HepG2 (cell line): ENCODE data around the gene FAAP20. TPM values are rescaled to one million over a fixed set of nuclear protein-coding genes. Genes with fewer than 3 reads are reported as not detected.

Experiments
- GATAD2A ChIP-seq: IDR thresholded peaks from 2 replicates; pipeline ENCODE4 v1.6.1; 2016
- HDAC1 ChIP-seq: sonication (generic); formaldehyde crosslinking; IDR thresholded peaks from 2 replicates; pipeline ENCODE4 v1.5.1; 2020; ENCODE audit warnings: mild to moderate bottlenecking, missing genetic modification reagents
- HIC2 ChIP-seq: sonication (generic); formaldehyde crosslinking; IDR thresholded peaks from 2 replicates; pipeline ENCODE4 v1.9.0; 2022; ENCODE audit warnings: low read depth, missing genetic modification reagents
- HNF4A ChIP-seq: sonication (generic); formaldehyde crosslinking; IDR thresholded peaks from 2 replicates; pipeline ENCODE4 v1.4.0; 2020; ENCODE audit warnings: missing genetic modification reagents
- HNRNPK ChIP-seq: fragments of 200-400 bp; formaldehyde crosslinking; IDR thresholded peaks from 2 replicates; pipeline ENCODE4 v1.6.1; 2018; ENCODE audit warnings: low read length, low read depth, moderate library complexity, mild to moderate bottlenecking; ENCODE audit not compliant: poor library complexity, severe bottlenecking
- HNRNPL ChIP-seq: fragments of 200-400 bp; formaldehyde crosslinking; IDR thresholded peaks from 2 replicates; pipeline ENCODE4 v1.6.1; 2017; ENCODE audit warnings: mild to moderate bottlenecking, low read depth, low read length
- JUN ChIP-seq: sonication (generic); formaldehyde crosslinking; IDR thresholded peaks from 2 replicates; pipeline ENCODE4 v1.4.0; 2020; ENCODE audit warnings: mild to moderate bottlenecking, missing genetic modification reagents
- MAF1 ChIP-seq: sonication (generic); formaldehyde crosslinking; IDR thresholded peaks from 2 replicates; pipeline ENCODE4 v1.5.0; 2020; ENCODE audit warnings: missing genetic modification reagents, borderline replicate concordance
- NFATC3 ChIP-seq: sonication (generic); formaldehyde crosslinking; IDR thresholded peaks from 2 replicates; pipeline ENCODE4 v1.5.1; 2020; ENCODE audit warnings: mild to moderate bottlenecking, missing genetic modification reagents
- PAXIP1 ChIP-seq: sonication (generic); formaldehyde crosslinking; conservative IDR thresholded peaks from 2 replicates; pipeline ENCODE4 v1.4.0; 2020; ENCODE audit warnings: mild to moderate bottlenecking, missing genetic modification reagents, moderate library complexity
- RARA ChIP-seq: IDR thresholded peaks from 2 replicates; pipeline ENCODE4 v1.6.1; 2016; ENCODE audit warnings: missing genetic modification reagents, missing compliant biosample characterization
- SALL1 ChIP-seq: sonication (generic); formaldehyde crosslinking; IDR thresholded peaks from 2 replicates; pipeline ENCODE4 v1.8.0; 2022; ENCODE audit warnings: mild to moderate bottlenecking, missing genetic modification reagents
- SMYD3 ChIP-seq: sonication (generic); formaldehyde crosslinking; IDR thresholded peaks from 2 replicates; pipeline ENCODE4 v1.8.1; 2023; ENCODE audit warnings: mild to moderate bottlenecking, missing genetic modification reagents
- U2AF1 ChIP-seq: fragments of 200-400 bp; formaldehyde crosslinking; optimal IDR thresholded peaks from 2 replicates; pipeline ENCODE3; 2017; ENCODE audit warnings: mild to moderate bottlenecking, low read depth, low read length
- ZBTB34 ChIP-seq: sonication (generic); formaldehyde crosslinking; IDR thresholded peaks from 2 replicates; pipeline ENCODE4 v1.8.0; 2022; ENCODE audit warnings: mild to moderate bottlenecking, missing genetic modification reagents
- ZMYM2 ChIP-seq: sonication (generic); formaldehyde crosslinking; IDR thresholded peaks from 2 replicates; pipeline ENCODE4 v1.8.0; 2022; ENCODE audit warnings: mild to moderate bottlenecking, missing genetic modification reagents
- ZMYM3 ChIP-seq: sonication (generic); formaldehyde crosslinking; IDR thresholded peaks from 2 replicates; pipeline ENCODE4 v1.5.1; 2020; ENCODE audit warnings: mild to moderate bottlenecking, missing genetic modification reagents
- ZNF121 ChIP-seq: sonication (generic); formaldehyde crosslinking; IDR thresholded peaks from 2 replicates; pipeline ENCODE4 v1.5.0; 2020; ENCODE audit warnings: mild to moderate bottlenecking, missing genetic modification reagents
- ZNF263 ChIP-seq: sonication (generic); formaldehyde crosslinking; IDR thresholded peaks from 2 replicates; pipeline ENCODE4 v1.4.0; 2020; ENCODE audit warnings: missing genetic modification reagents
- ZNF296 ChIP-seq: sonication (generic); formaldehyde crosslinking; conservative IDR thresholded peaks from 2 replicates; pipeline ENCODE4 v1.5.0; 2020; ENCODE audit warnings: mild to moderate bottlenecking, missing genetic modification reagents
- ZNF749 ChIP-seq: sonication (generic); formaldehyde crosslinking; IDR thresholded peaks from 2 replicates; pipeline ENCODE4 v1.8.0; 2022; ENCODE audit warnings: mild to moderate bottlenecking, missing genetic modification reagents, moderate library complexity, borderline replicate concordance
- ZZZ3 ChIP-seq: sonication (generic); formaldehyde crosslinking; IDR thresholded peaks from 2 replicates; pipeline ENCODE4 v1.4.0; 2020; ENCODE audit warnings: missing genetic modification reagents, mild to moderate bottlenecking, borderline replicate concordance
- polyA plus RNA-seq, 8 experiments: library from polyadenylated mRNA; depleted of rRNA in 3 of 8; stranded (reverse) in 7 of 8; unstranded in 1 of 8; fragments of >200 nt; fragmentation: Illumina TruSeq in 4 of 8; extraction: Trizol in 4 of 8; gene quantifications; 2 replicates each; pipeline versions ENCODE4 v1.2.1 to v1.2.3, GENCODE V29; 2011 to 2016; ENCODE audit warnings: low read depth in 4 of 8, missing spikeins in 1 of 8, mixed read lengths in 1 of 8; ENCODE audit not compliant: insufficient read depth in 1 of 8
- total RNA-seq, 5 experiments: library from RNA; depleted of rRNA; stranded (reverse); fragments of >200 nt; fragmentation: Illumina TruSeq; extraction: Trizol; gene quantifications; 2 replicates each; pipeline ENCODE4 v1.2.3, GENCODE V29; 2016; ENCODE audit warnings: low read depth in 1 of 5

The FAAP20 gene
- total and polyA plus RNA-seq, 2 of the 13 experiments (the other 11 are each of a cell fraction or from before 2014, with no cell fraction given), result 9.6 to 10.8 TPM

GRCh38 chr1:2238361-2239012 is 43.9 kb upstream of the FAAP20 start (continued):
- peak; percentile 85; the same call in 1 of the 2 replicates for TF ChIP-seq HIC2 (CRISPR knock-in tag)
- no peak for TF ChIP-seq U2AF1
- TF ChIP-seq HNRNPL, result peak; percentile 96
- 0 out of 2 replicates have a peak, but pooled peaks have one; percentile 38 for TF ChIP-seq RARA (CRISPR knock-in tag)
- no peak for TF ChIP-seq NFATC3 (CRISPR knock-in tag)
- no peak for TF ChIP-seq MAF1 (CRISPR knock-in tag)
- peak; percentile 73 for TF ChIP-seq GATAD2A
- peak; percentile 37; the same call in 1 of the 2 replicates for TF ChIP-seq SALL1 (CRISPR knock-in tag)
- TF ChIP-seq ZNF749, result no peak
- 0 out of 2 replicates have a peak, but pooled peaks have one; percentile 29 for TF ChIP-seq ZNF263 (CRISPR knock-in tag)
- TF ChIP-seq PAXIP1 (CRISPR knock-in tag), result peak; percentile 36; the same call in 1 of the 2 replicates
- TF ChIP-seq HNRNPK, result no peak
- TF ChIP-seq HDAC1, result peak; percentile 39; the same call in 1 of the 2 replicates
- peak; percentile 57; the same call in 1 of the 2 replicates for TF ChIP-seq ZNF296 (CRISPR knock-in tag)
- TF ChIP-seq SMYD3 (CRISPR knock-in tag), result 0 out of 2 replicates have a peak, but pooled peaks have one; percentile 40
- TF ChIP-seq HNF4A (CRISPR knock-in tag), result peak; percentile 78
- TF ChIP-seq JUN (CRISPR knock-in tag), result no peak
- TF ChIP-seq ZMYM2 (CRISPR knock-in tag), result 0 out of 2 replicates have a peak, but pooled peaks have one; percentile 31
- TF ChIP-seq ZBTB34, result peak; percentile 59; the same call in 1 of the 2 replicates
- TF ChIP-seq ZMYM3 (CRISPR knock-in tag), result 0 out of 2 replicates have a peak, but pooled peaks have one; percentile 9
- peak; percentile 77 for TF ChIP-seq ZNF121 (CRISPR knock-in tag)
- no peak; the same call in 1 of the 2 replicates for TF ChIP-seq ZZZ3 (CRISPR knock-in tag)
- TF ChIP-seq, all 625 proteins: peak for 34
